Body of pancreas (tissue), 4 donors: ENCODE results near the gene CHAC2. TPM values are rescaled to one million over a fixed set of nuclear protein-coding genes. Genes with fewer than 3 reads are reported as not detected.
A peak's percentile ranks its signal among the peaks of the same experiment; 100 is the strongest.
"Not testable (repeated sequence)": the region's sequence is repeated elsewhere in the genome, so short reads cannot be mapped to it uniquely, and the experiment has no call there.

ENCODE experiments used
- ATAC-seq: fragments of 150-250 bp; one replicate; pipeline ENCODE4 v1.9.1; 2016
- DNase-seq, 4 donors: peaks; one replicate each; pipeline ENCODE4 v3.0.0-alpha.2; 2019
- H3K27ac ChIP-seq, 4 donors: fragments of 200-600 bp; sonication (generic); 1 replicate in 3 of 4; 2 replicates in 1 of 4; pipeline versions ENCODE4 v1.5.1 to v1.6.1; 2016 to 2019; ENCODE audit warnings: mild to moderate bottlenecking in 1 of 4, mixed read lengths in 1 of 4, moderate library complexity in 1 of 4
- H3K27me3 ChIP-seq, 2 donors: fragments of 200-600 bp; sonication (generic); one replicate each; pipeline ENCODE4 v1.6.0; 2016; ENCODE audit warnings: mild to moderate bottlenecking in 1 of 2
- H3K36me3 ChIP-seq, 2 donors: fragments of 200-600 bp; sonication (generic); replicated peaks in 1 of 2; 2 replicates each; pipeline ENCODE4 v1.5.1; 2016; ENCODE audit warnings: low read depth in 2 of 2; ENCODE audit not compliant: insufficient read depth in 1 of 2
- H3K4me1 ChIP-seq: fragments of 200-600 bp; sonication (generic); one replicate; pipeline ENCODE4 v1.6.0; 2016
- H3K4me3 ChIP-seq, 2 donors: fragments of 200-600 bp; sonication (generic); 1 replicate in 1 of 2; 2 replicates in 1 of 2; pipeline ENCODE4 v1.5.1; 2016 to 2019
- H3K9me3 ChIP-seq, 3 donors: fragments of 200-600 bp; sonication (generic); 1 replicate in 2 of 3; 2 replicates in 1 of 3; pipeline ENCODE4 v1.5.1; 2016
- POLR2A ChIP-seq, 3 donors: fragments of 450-650 bp; IDR thresholded peaks; one replicate each; pipeline ENCODE4 v1.6.1; 2016; ENCODE audit warnings: antibody characterized with exemption in 3 of 3, mild to moderate bottlenecking in 2 of 3
- whole genome bisulfite sequencing, 2 donors: methylation state at CpG; one replicate each; pipeline ENCODE4 v1.1.5; 2017; 5-methylcytosine and 5-hydroxymethylcytosine counted together
- intact Hi-C: fragments of 100-400 bp; cut with DNase I; formaldehyde crosslinking; loops from one replicate; pipeline ENCODE4 v1.15.1; 2023
- total RNA-seq, 2 donors: library from RNA; depleted of rRNA; stranded (reverse); fragments of >200 nt; gene quantifications; one replicate each; pipeline ENCODE4 v1.1.0, GENCODE V29; 2016
- TF ChIP-seq, protein P1 (sequence below), 7 experiments: fragments of 450-650 bp in 4 of 7; fragments of 200-600 bp in 3 of 7; sonication (generic) in 3 of 7; IDR thresholded peaks; one replicate each; pipeline ENCODE4 v1.5.1; 2016 to 2019; ENCODE audit warnings: antibody characterized with exemption in 7 of 7

Gene CHAC2
- total RNA-seq = 1 to 10 TPM; 2.1 to 5.9 TPM

DNA sequence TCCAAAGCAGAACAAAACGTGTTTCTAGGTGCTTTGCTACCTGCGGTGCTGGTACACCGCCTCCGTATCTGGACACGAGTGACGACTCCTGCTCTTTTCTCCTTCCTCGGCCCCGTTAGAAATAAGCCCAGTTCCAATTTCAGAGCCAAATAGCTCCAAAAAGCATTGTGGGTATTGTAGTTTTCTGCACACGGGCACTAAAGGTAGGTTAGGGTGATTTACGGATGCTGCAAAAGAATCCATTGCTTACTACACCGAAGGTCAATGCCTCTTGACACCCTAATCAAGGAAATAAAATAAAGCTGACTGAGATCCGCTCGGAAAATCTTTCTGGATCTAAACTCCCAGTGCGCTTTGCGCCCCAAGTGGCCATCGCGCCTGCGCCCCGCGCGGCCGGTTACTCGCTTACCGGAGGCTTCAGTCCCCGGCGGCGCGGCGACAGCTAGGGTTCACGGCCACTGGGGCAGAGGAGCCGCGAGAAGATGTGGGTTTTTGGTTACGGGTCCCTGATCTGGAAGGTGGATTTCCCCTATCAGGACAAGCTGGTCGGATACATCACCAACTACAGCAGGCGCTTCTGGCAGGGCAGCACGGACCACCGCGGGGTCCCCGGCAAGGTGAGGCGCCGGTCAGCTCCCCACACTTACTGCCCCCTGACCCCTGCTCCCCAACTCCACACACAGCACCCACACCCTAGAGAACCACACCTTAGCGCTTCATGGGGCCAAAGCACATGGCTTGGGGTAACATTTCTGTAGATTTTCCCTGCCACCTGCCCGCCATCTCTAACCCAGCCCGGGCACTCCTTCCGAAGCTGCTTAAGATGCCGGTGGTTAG, at the start of gene CHAC2:
TSS of gene CHAC2 (plus strand) at position 400 of the 837 bp plus-strand sequence. CDS start at position 483, 83 bp downstream.
- no peaks in the 10 kb centered on the region for H3K9me3 ChIP-seq
- 0% methylated on average over 28 to 46 of the region's 46 CpGs for WGBS, 2 donors

DNA sequence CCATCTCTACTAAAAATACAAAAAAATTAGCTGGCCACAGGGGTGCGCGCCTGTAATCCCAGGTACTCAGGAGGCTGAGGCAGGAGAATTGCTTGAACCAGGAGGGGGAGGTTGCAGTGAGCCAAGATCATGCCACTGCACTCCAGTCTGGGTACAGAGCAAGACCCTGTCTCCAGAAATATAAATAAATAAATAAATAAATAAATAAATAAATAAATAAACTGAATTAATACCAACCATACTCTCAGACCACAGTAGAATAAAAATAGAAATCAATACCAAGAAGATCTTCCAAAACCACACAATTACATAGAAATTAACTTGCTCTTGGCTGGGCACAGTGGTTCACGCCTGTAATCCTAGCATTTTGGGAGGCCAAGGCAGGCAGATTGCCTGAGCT, 46.7 kb upstream of the CHAC2 start:
- H3K9me3 ChIP-seq, ATAC-seq, H3K4me3 ChIP-seq, DNase-seq, H3K27ac ChIP-seq, H3K27me3 ChIP-seq, intact Hi-C loops, H3K36me3 ChIP-seq, H3K4me1 ChIP-seq: not testable (repeated sequence)
- 98 to 100% methylated on average over 3 of the region's 3 CpGs for WGBS, 2 donors

More for the DNA sequence above, at the start of gene CHAC2:
- peak within 1 kb of the TSS; percentile 27 to 69 (median 63) for H3K27ac ChIP-seq
- H3K4me1 ChIP-seq = peaks cover 9% of the 10 kb centered on the region
- intact Hi-C loops = no loop called here
- TF ChIP-seq POLR2A (IDR thresholded peaks at IDR 0.05) = peak in 2 of 3 donors; percentile 42 to 49
- TF ChIP-seq, protein P1, sequence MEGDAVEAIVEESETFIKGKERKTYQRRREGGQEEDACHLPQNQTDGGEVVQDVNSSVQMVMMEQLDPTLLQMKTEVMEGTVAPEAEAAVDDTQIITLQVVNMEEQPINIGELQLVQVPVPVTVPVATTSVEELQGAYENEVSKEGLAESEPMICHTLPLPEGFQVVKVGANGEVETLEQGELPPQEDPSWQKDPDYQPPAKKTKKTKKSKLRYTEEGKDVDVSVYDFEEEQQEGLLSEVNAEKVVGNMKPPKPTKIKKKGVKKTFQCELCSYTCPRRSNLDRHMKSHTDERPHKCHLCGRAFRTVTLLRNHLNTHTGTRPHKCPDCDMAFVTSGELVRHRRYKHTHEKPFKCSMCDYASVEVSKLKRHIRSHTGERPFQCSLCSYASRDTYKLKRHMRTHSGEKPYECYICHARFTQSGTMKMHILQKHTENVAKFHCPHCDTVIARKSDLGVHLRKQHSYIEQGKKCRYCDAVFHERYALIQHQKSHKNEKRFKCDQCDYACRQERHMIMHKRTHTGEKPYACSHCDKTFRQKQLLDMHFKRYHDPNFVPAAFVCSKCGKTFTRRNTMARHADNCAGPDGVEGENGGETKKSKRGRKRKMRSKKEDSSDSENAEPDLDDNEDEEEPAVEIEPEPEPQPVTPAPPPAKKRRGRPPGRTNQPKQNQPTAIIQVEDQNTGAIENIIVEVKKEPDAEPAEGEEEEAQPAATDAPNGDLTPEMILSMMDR (IDR thresholded peaks at IDR 0.05) = peak; percentile 20 to 63 (median 57)
- ATAC-seq = peak; percentile 91
- DNase-seq = peak; percentile 82 to 87 (median 83)
- no peaks in the 10 kb centered on the region for H3K27me3 ChIP-seq
- H3K36me3 ChIP-seq = peaks cover 0 to 5% of the 10 kb centered on the region in 2 donors
- peak within 1 kb of the TSS; percentile 48 to 59 for H3K4me3 ChIP-seq

DNA sequence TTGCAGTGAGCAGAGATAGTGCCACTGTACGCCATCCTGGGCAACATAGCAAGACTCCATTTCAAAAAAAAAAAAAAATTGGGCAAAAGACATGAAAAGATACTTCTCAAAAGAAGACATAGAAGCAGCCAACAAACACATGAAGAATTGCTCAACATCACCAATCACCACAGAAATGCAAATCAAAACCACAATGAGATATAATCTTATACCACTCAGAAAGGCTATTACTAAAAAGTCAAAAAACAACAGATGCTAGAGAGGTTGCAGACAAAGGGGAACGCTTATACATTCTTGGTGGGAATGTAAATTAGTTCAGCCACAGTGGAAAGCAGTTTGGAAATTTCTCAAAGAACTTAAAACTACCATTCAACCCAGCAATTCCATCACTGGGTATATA, 43.1 kb upstream of the CHAC2 start:
- Histone ChIP-seq H3K4me1 (no peaks in the 10 kb centered on the region), H3K4me3 (no peak overlapping the region), H3K27ac (no peak overlapping the region), H3K9me3 (no peaks in the 10 kb centered on the region), H3K36me3 (no peaks in the 10 kb centered on the region), H3K27me3 (no peaks in the 10 kb centered on the region)
- no peak for TF ChIP-seq POLR2A (IDR thresholded peaks at IDR 0.05)
- TF ChIP-seq, protein P1 (IDR thresholded peaks at IDR 0.05) = no peak
- intact Hi-C loops = no loop called here
- DNase-seq (no peak), ATAC-seq (no peak)
- WGBS, 2 donors = 87 to 95% methylated on average over 2 of the region's 2 CpGs

DNA sequence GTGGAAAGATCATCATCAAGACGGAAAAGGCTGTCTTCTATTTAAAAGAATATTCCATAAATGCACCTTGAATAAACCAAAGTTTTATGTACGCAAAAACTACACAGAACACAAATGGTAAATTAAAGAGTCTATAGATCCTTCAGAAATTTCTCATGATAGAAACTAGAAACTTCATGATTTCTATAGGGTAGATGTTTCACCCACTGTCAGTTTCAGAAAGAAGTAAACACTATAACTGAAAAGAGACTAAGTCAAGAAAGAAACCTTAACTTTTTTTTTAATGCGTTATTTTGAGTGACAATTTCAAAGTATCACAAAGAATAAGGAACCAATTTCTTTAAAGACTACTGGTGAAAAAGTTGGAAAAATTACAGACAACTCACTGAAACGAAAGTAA, 41.9 kb upstream of the CHAC2 start:
- no peaks in the 10 kb centered on the region for H3K4me1 ChIP-seq
- DNase-seq (no peak), ATAC-seq (no peak)
- H3K27ac ChIP-seq = no peak overlapping the region
- H3K36me3 ChIP-seq = no peaks in the 10 kb centered on the region
- H3K4me3 ChIP-seq = no peak overlapping the region
- no peaks in the 10 kb centered on the region for H3K27me3 ChIP-seq
- 85 to 89% methylated on average over 4 of the region's 4 CpGs for WGBS, 2 donors
- H3K9me3 ChIP-seq = no peaks in the 10 kb centered on the region
- intact Hi-C loops = no loop called here
- TF ChIP-seq POLR2A (IDR thresholded peaks at IDR 0.05) = no peak
- TF ChIP-seq, protein P1 (IDR thresholded peaks at IDR 0.05) = no peak

DNA sequence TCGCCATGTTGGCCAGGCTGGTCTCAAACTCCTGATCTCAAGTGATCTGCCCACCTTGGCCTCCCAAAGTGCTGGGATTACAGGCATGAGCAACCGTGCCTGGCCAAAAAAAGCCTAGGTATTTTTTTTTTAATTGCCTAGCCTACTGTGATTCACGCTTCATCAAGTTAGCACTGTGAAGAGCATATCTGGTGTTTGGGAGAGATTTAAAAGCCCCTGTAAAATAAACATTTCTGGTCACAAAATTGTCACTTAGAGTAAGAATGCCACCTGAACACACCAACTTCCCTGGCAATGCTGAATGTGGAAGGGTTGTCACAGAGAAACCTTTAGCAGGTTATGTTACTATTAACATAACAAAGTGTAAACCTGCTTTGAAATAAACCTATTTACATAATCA, 39.7 kb upstream of the CHAC2 start:
- Histone ChIP-seq H3K9me3 (no peaks in the 10 kb centered on the region), H3K36me3 (no peaks in the 10 kb centered on the region), H3K27ac (no peak overlapping the region), H3K27me3 (no peaks in the 10 kb centered on the region), H3K4me1 (no peaks in the 10 kb centered on the region), H3K4me3 (no peak overlapping the region)
- ATAC-seq (no peak), DNase-seq (no peak)
- TF ChIP-seq, protein P1 (IDR thresholded peaks at IDR 0.05) = no peak
- TF ChIP-seq POLR2A (IDR thresholded peaks at IDR 0.05) = no peak
- WGBS, 2 donors = 81 to 96% methylated on average over 3 of the region's 3 CpGs
- intact Hi-C loops = no loop called here
